Stimulated activated naive CD8-positive, alpha-beta T cell treated with anti-CD3 and anti-CD28 coated beads, Interleukin-15, Interleukin-2, amounts not matched to agents 100 ng/mL and 50 ng/mL, for 24 hours (primary cell): ENCODE results near the gene SORCS2.

Experiments
- H3K27ac Mint-ChIP-seq: one replicate; pipeline ENCODE4 v1.8.0; 2021; ENCODE audit warnings: mild to moderate bottlenecking, mixed read lengths
- H3K27me3 Mint-ChIP-seq: one replicate; pipeline ENCODE4 v1.8.0; 2021; ENCODE audit warnings: mixed read lengths
- H3K36me3 Mint-ChIP-seq: one replicate; pipeline ENCODE4 v1.8.0; 2021; ENCODE audit warnings: low read depth, mixed read lengths
- H3K4me1 Mint-ChIP-seq: one replicate; pipeline ENCODE4 v1.8.0; 2021; ENCODE audit warnings: low read depth, mixed read lengths
- H3K4me3 Mint-ChIP-seq: one replicate; pipeline ENCODE4 v1.8.0; 2021; ENCODE audit warnings: mild to moderate bottlenecking, mixed read lengths
- H3K9me3 Mint-ChIP-seq: one replicate; pipeline ENCODE4 v1.8.0; 2021; ENCODE audit warnings: mixed read lengths

Gene SORCS2

GRCh38 chr4:7168106-7168505 lies 24.2 kb upstream of the SORCS2 start:
- Mint-ChIP-seq H3K9me3 (no peaks in the 10 kb centered on the region), H3K27ac (no peak overlapping the region), H3K27me3 (no peaks in the 10 kb centered on the region)

GRCh38 chr4:7169134-7169533 lies 23.2 kb upstream of the SORCS2 start:
- Mint-ChIP-seq H3K36me3 (no peaks in the 10 kb centered on the region), H3K27me3 (peaks cover 2% of the 10 kb centered on the region), H3K4me1 (peaks cover 8% of the 10 kb centered on the region), H3K9me3 (no peaks in the 10 kb centered on the region), H3K27ac (no peak overlapping the region), H3K4me3 (no peak overlapping the region)

More at GRCh38 chr4:7168106-7168505, 24.2 kb upstream of the SORCS2 start:
- no peak overlapping the region for H3K4me3 Mint-ChIP-seq
- no peaks in the 10 kb centered on the region for H3K36me3 Mint-ChIP-seq
- peaks cover 8% of the 10 kb centered on the region for H3K4me1 Mint-ChIP-seq

GRCh38 chr4:7170012-7170411 lies 22.3 kb upstream of the SORCS2 start:
- H3K27me3 Mint-ChIP-seq: peaks cover 4% of the 10 kb centered on the region
- H3K27ac Mint-ChIP-seq: no peak overlapping the region
- H3K4me3 Mint-ChIP-seq: no peak overlapping the region
- no peaks in the 10 kb centered on the region for H3K9me3 Mint-ChIP-seq
- peaks cover 8% of the 10 kb centered on the region for H3K4me1 Mint-ChIP-seq
- H3K36me3 Mint-ChIP-seq: no peaks in the 10 kb centered on the region

GRCh38 chr4:7171191-7171900 lies 21.0 kb upstream of the SORCS2 start:
- Mint-ChIP-seq H3K9me3 (no peaks in the 10 kb centered on the region), H3K4me1 (peaks cover 8% of the 10 kb centered on the region), H3K36me3 (no peaks in the 10 kb centered on the region), H3K27me3 (peaks cover 4% of the 10 kb centered on the region), H3K4me3 (no peak overlapping the region), H3K27ac (no peak overlapping the region)

- H3K4me3 Mint-ChIP-seq: no peak overlapping the region
- H3K9me3 Mint-ChIP-seq: no peaks in the 10 kb centered on the region
- no peak overlapping the region for H3K27ac Mint-ChIP-seq
- peaks cover 8% of the 10 kb centered on the region for H3K4me1 Mint-ChIP-seq
- H3K27me3 Mint-ChIP-seq: peaks cover 4% of the 10 kb centered on the region
- H3K36me3 Mint-ChIP-seq: no peaks in the 10 kb centered on the region
These were observed 19.8 kb upstream of the SORCS2 start for GRCh38 chr4:7172508-7172907.

- no peak overlapping the region for H3K27ac Mint-ChIP-seq
- H3K27me3 Mint-ChIP-seq: peaks cover 4% of the 10 kb centered on the region
- H3K4me3 Mint-ChIP-seq: no peak overlapping the region
These were observed 19.4 kb upstream of the SORCS2 start for GRCh38 chr4:7172946-7173345.

GRCh38 chr4:7173841-7174449 lies 18.4 kb upstream of the SORCS2 start:
- Mint-ChIP-seq H3K4me3 (no peak overlapping the region), H3K27ac (no peak overlapping the region), H3K27me3 (peaks cover 4% of the 10 kb centered on the region), H3K36me3 (no peaks in the 10 kb centered on the region), H3K4me1 (peaks cover 7% of the 10 kb centered on the region), H3K9me3 (no peaks in the 10 kb centered on the region)

More at GRCh38 chr4:7172946-7173345, 19.4 kb upstream of the SORCS2 start:
- Mint-ChIP-seq H3K4me1 (peaks cover 8% of the 10 kb centered on the region), H3K9me3 (no peaks in the 10 kb centered on the region), H3K36me3 (no peaks in the 10 kb centered on the region)

- Mint-ChIP-seq H3K36me3 (peaks cover 7% of the 10 kb centered on the region), H3K27me3 (peaks cover 9% of the 10 kb centered on the region), H3K4me3 (no peak overlapping the region), H3K9me3 (peaks cover 9% of the 10 kb centered on the region), H3K4me1 (peaks cover 7% of the 10 kb centered on the region), H3K27ac (no peak overlapping the region)
These were observed 13.2 kb upstream of the SORCS2 start for GRCh38 chr4:7179158-7179557.

GRCh38 chr4:7180938-7181337 lies 11.4 kb upstream of the SORCS2 start:
- H3K4me1 Mint-ChIP-seq: peaks cover 7% of the 10 kb centered on the region
- H3K36me3 Mint-ChIP-seq: peaks cover 7% of the 10 kb centered on the region
- H3K27me3 Mint-ChIP-seq: peaks cover 8% of the 10 kb centered on the region
- peaks cover 9% of the 10 kb centered on the region for H3K9me3 Mint-ChIP-seq
- H3K27ac Mint-ChIP-seq: no peak overlapping the region
- H3K4me3 Mint-ChIP-seq: no peak overlapping the region

GRCh38 chr4:7182616-7183015 lies 9.7 kb upstream of the SORCS2 start:
- Mint-ChIP-seq H3K4me1 (peaks cover 7% of the 10 kb centered on the region), H3K36me3 (peaks cover 7% of the 10 kb centered on the region), H3K27me3 (peaks cover 17% of the 10 kb centered on the region), H3K4me3 (no peak overlapping the region), H3K27ac (no peak overlapping the region), H3K9me3 (peaks cover 9% of the 10 kb centered on the region)

GRCh38 chr4:7183161-7183560 lies 9.2 kb upstream of the SORCS2 start:
- Mint-ChIP-seq H3K4me1 (peaks cover 7% of the 10 kb centered on the region), H3K4me3 (no peak overlapping the region), H3K27me3 (peaks cover 19% of the 10 kb centered on the region), H3K36me3 (peaks cover 7% of the 10 kb centered on the region), H3K27ac (no peak overlapping the region), H3K9me3 (peaks cover 9% of the 10 kb centered on the region)

- peaks cover 7% of the 10 kb centered on the region for H3K36me3 Mint-ChIP-seq
- H3K4me1 Mint-ChIP-seq: peaks cover 7% of the 10 kb centered on the region
- peaks cover 9% of the 10 kb centered on the region for H3K9me3 Mint-ChIP-seq
- H3K4me3 Mint-ChIP-seq: no peak overlapping the region
- H3K27me3 Mint-ChIP-seq: peaks cover 26% of the 10 kb centered on the region
- no peak overlapping the region for H3K27ac Mint-ChIP-seq
These were observed 8.4 kb upstream of the SORCS2 start for GRCh38 chr4:7183780-7184460.

- H3K4me3 Mint-ChIP-seq: no peak overlapping the region
- H3K4me1 Mint-ChIP-seq: peaks cover 7% of the 10 kb centered on the region
- no peaks in the 10 kb centered on the region for H3K36me3 Mint-ChIP-seq
- peaks cover 30% of the 10 kb centered on the region for H3K27me3 Mint-ChIP-seq
- H3K27ac Mint-ChIP-seq: no peak overlapping the region
- H3K9me3 Mint-ChIP-seq: no peaks in the 10 kb centered on the region
These were observed 6.8 kb upstream of the SORCS2 start for GRCh38 chr4:7185487-7186030.

GRCh38 chr4:7186031-7186430 lies 6.3 kb upstream of the SORCS2 start:
- Mint-ChIP-seq H3K27ac (no peak overlapping the region), H3K27me3 (peaks cover 30% of the 10 kb centered on the region), H3K4me3 (no peak overlapping the region), H3K4me1 (peaks cover 7% of the 10 kb centered on the region), H3K36me3 (no peaks in the 10 kb centered on the region), H3K9me3 (no peaks in the 10 kb centered on the region)

- no peaks in the 10 kb centered on the region for H3K36me3 Mint-ChIP-seq
These were observed 5.7 kb upstream of the SORCS2 start for GRCh38 chr4:7186516-7187167.

More at GRCh38 chr4:7186516-7187167, 5.7 kb upstream of the SORCS2 start:
- H3K27ac Mint-ChIP-seq: no peak overlapping the region
- no peak overlapping the region for H3K4me3 Mint-ChIP-seq
- H3K9me3 Mint-ChIP-seq: no peaks in the 10 kb centered on the region
- H3K4me1 Mint-ChIP-seq: peaks cover 7% of the 10 kb centered on the region
- peaks cover 26% of the 10 kb centered on the region for H3K27me3 Mint-ChIP-seq
